Ovary (tissue), 9 donors: ENCODE measurements around the gene GALNT15. TPM values are rescaled to one million over a fixed set of nuclear protein-coding genes. Genes with fewer than 3 reads are reported as not detected.

Source experiments
- DNase-seq, 5 donors: peaks; one replicate each; pipeline ENCODE4 v3.0.0-alpha.2; 2019 to 2020
- H3K27ac ChIP-seq, 2 donors: fragments of 200-600 bp; one replicate each; pipeline versions ENCODE4 v1.5.1 to v1.8.0; 2019 to 2022
- H3K27me3 ChIP-seq: fragments of 200-600 bp; one replicate; pipeline ENCODE4 v1.8.0; 2022
- H3K36me3 ChIP-seq: fragments of 200-600 bp; sonication (generic); one replicate; pipeline ENCODE4 v1.5.1; 2019
- H3K4me1 ChIP-seq: one replicate; pipeline ENCODE4 v1.8.1; 2013; ENCODE audit warnings: mild to moderate bottlenecking, moderate library complexity; ENCODE audit not compliant: insufficient read depth
- H3K4me3 ChIP-seq: fragments of 200-600 bp; sonication (generic); one replicate; pipeline ENCODE4 v1.5.1; 2017
- H3K9me3 ChIP-seq, 2 donors: fragments of 200-600 bp in 1 of 2; sonication (generic) in 1 of 2; one replicate each; pipeline versions ENCODE4 v1.5.1 to v1.8.1; 2013 to 2019; ENCODE audit warnings: mild to moderate bottlenecking in 1 of 2, moderate library complexity in 1 of 2
- CTCF ChIP-seq, 3 donors: fragments of 450-650 bp in 2 of 3; fragments of 200-600 bp in 1 of 3; IDR thresholded peaks; one replicate each; pipeline versions ENCODE4 v1.5.1 to v1.8.0; 2016 to 2022; ENCODE audit warnings: antibody characterized with exemption in 3 of 3, mild to moderate bottlenecking in 1 of 3
- EP300 ChIP-seq: sonication (generic); formaldehyde crosslinking; IDR thresholded peaks from one replicate; pipeline ENCODE4 v1.6.1; 2017; ENCODE audit warnings: antibody characterized with exemption
- POLR2A ChIP-seq: fragments of 450-650 bp; IDR thresholded peaks from one replicate; pipeline ENCODE4 v1.6.1; 2017; ENCODE audit warnings: antibody characterized with exemption, mild to moderate bottlenecking, moderate library complexity
- WGBS, 3 donors: extraction: QIAGEN DNeasy Blood & Tissue Kit in 1 of 3; methylation state at CpG; one replicate each; pipeline versions ENCODE4 v1.1.5 to v1.1.7; 2013 to 2017; 5-methylcytosine and 5-hydroxymethylcytosine counted together
- intact Hi-C, 4 donors: fragments of 100-400 bp; cut with DNase I; formaldehyde crosslinking; loops; one replicate each; pipeline versions ENCODE4 v1.11.0 to v1.15.1; 2022 to 2023
- polyA plus RNA-seq, 2 donors: library from polyadenylated mRNA; stranded (reverse); fragments of 200-250 nt in 1 of 2; fragments of 350-450 nt in 1 of 2; fragmentation: Illumina TruSeq in 1 of 2; extraction: RNeasy Lipid Tissue Mini Kit (QIAGEN cat#74804) in 1 of 2; gene quantifications; one replicate each; pipeline ENCODE4 v1.2.3, GENCODE V29; 2013 to 2014
- total RNA-seq, 7 donors: library from RNA; depleted of rRNA in 2 of 7; stranded (reverse); fragments of >200 nt in 2 of 7; fragmentation: NEBNext Ultra II Directional in 3 of 7; extraction: Animal tissue kit (Norgen Biotek cat#: 25700) in 3 of 7; gene quantifications; one replicate each; pipeline versions ENCODE4 v1.1.0 to v1.2.4, GENCODE V29; 2016 to 2023
- donor health status: DM: no; HTN: no; CAD: no; lungs with moderate emphysema.
- donor health status: DM: no; HTN: no; CAD: no.
- donor health status: Bipolar disorder and iron deficiency.
- donor health status: DM: yes; HTN: yes; CAD: no.
- donor health status: DM: no; HTN: no; CAD: no.
- donor health status: DM: yes; HTN: yes; CAD: no.

Gene GALNT15
- total and polyA plus RNA-seq, 9 donors: 14.5 to 118 (median 28.5) TPM

DNA sequence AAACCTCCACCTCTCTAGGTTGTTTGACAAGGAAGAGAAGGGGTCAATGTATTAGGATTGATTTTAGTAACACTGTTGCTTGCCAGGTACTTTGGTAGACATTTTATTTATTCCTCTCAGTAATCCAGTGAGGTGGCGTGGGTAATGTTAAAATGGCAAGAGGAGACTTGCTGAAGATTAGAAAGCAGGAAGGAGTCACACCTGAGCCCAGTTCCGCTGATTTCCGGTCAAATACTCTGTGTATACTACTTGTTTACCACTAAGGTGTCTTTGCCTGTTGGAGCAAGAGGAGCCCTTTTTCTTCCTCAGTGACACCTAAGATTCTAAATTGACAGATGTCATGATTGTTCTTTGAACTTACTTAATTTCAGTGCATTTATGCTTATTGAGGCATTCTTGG, 92.2 kb downstream of the GALNT15 start:
- Histone ChIP-seq H3K27me3 (no peaks in the 10 kb centered on the region), H3K4me1 (peaks cover 3% of the 10 kb centered on the region), H3K4me3 (no peak overlapping the region), H3K9me3 (no peaks in the 10 kb centered on the region), H3K36me3 (no peaks in the 10 kb centered on the region), H3K27ac (no peak overlapping the region)
- WGBS, 3 donors: 85 to 91% (median 85%) methylated on average over 3 of the region's 3 CpGs
- intact Hi-C loops: loop anchor here in 2 of 4 donors (5.0 kb wide), 2 partner anchors 251 to 1476 kb away; partner anchors contain the start of gene TBC1D5 (in 1 of the 2)
- no peak for DNase-seq
- no peak for TF ChIP-seq EP300
- TF ChIP-seq CTCF (IDR thresholded peaks at IDR 0.05): no peak
- no peak for TF ChIP-seq POLR2A

GRCh38 chr3:16270855-16271254, 96.4 kb downstream of the GALNT15 start:
- TF ChIP-seq CTCF (IDR thresholded peaks at IDR 0.05): no peak
- TF ChIP-seq EP300: no peak
- no peak for TF ChIP-seq POLR2A
- intact Hi-C loops: no loop called here
- no peak for DNase-seq
- Histone ChIP-seq H3K27ac (no peak overlapping the region), H3K27me3 (no peaks in the 10 kb centered on the region), H3K9me3 (no peaks in the 10 kb centered on the region), H3K36me3 (no peaks in the 10 kb centered on the region), H3K4me3 (no peak overlapping the region), H3K4me1 (peaks cover 2% of the 10 kb centered on the region)
- 95 to 97% (median 96%) methylated on average over 10 of the region's 10 CpGs for WGBS, 3 donors

- DNase-seq: no peak
- H3K36me3 ChIP-seq: no peaks in the 10 kb centered on the region
- no peaks in the 10 kb centered on the region for H3K9me3 ChIP-seq
- H3K27me3 ChIP-seq: no peaks in the 10 kb centered on the region
- 34 to 58% (median 40%) methylated on average over 1 of the region's 1 CpG for WGBS, 3 donors
- peaks cover 2% of the 10 kb centered on the region for H3K4me1 ChIP-seq
- intact Hi-C loops: no loop called here
- H3K4me3 ChIP-seq: no peak overlapping the region
- no peak overlapping the region for H3K27ac ChIP-seq
- TF ChIP-seq CTCF (IDR thresholded peaks at IDR 0.05) (no peak), POLR2A (no peak), EP300 (no peak)
Observed at GRCh38 chr3:16272588-16272987, 98.1 kb downstream of the GALNT15 start.

GRCh38 chr3:16273867-16274266, 99.4 kb downstream of the GALNT15 start:
- no peak overlapping the region for H3K27ac ChIP-seq
- no peak for DNase-seq
- H3K4me1 ChIP-seq: no peaks in the 10 kb centered on the region
- TF ChIP-seq POLR2A (no peak), EP300 (no peak), CTCF (IDR thresholded peaks at IDR 0.05) (no peak)
- H3K36me3 ChIP-seq: no peaks in the 10 kb centered on the region
- no peaks in the 10 kb centered on the region for H3K9me3 ChIP-seq
- no peak overlapping the region for H3K4me3 ChIP-seq
- intact Hi-C loops: no loop called here
- H3K27me3 ChIP-seq: no peaks in the 10 kb centered on the region
- WGBS, 3 donors: 92 to 96% (median 95%) methylated on average over 2 of the region's 2 CpGs
